Esophagus muscularis mucosa (tissue), 4 donors: ENCODE results near the gene CENPK. TPM values are rescaled to one million over a fixed set of nuclear protein-coding genes. Genes with fewer than 3 reads are reported as not detected.

Source experiments
- DNase-seq: peaks from one replicate; pipeline ENCODE4 v3.0.0-alpha.2; 2017; ENCODE audit errors: extremely low spot score
- H3K27ac ChIP-seq, 4 donors: fragments of 200-600 bp; sonication (generic); replicated peaks in 1 of 4; 1 replicate in 3 of 4; 2 replicates in 1 of 4; pipeline ENCODE4 v1.5.1; 2016 to 2019; ENCODE audit warnings: mild to moderate bottlenecking in 1 of 4
- H3K27me3 ChIP-seq, 4 donors: fragments of 200-600 bp; sonication (generic); one replicate each; pipeline versions ENCODE4 v1.5.1 to v1.6.0; 2016 to 2019
- H3K36me3 ChIP-seq, 4 donors: fragments of 200-600 bp; sonication (generic); one replicate each; pipeline ENCODE4 v1.5.1; 2016 to 2019
- H3K4me1 ChIP-seq, 4 donors: fragments of 200-600 bp; sonication (generic); one replicate each; pipeline ENCODE4 v1.5.1; 2016 to 2019
- H3K4me3 ChIP-seq, 4 donors: fragments of 200-600 bp; sonication (generic); 1 replicate in 2 of 4; 2 replicates in 2 of 4; pipeline ENCODE4 v1.5.1; 2016 to 2019; ENCODE audit warnings: mild to moderate bottlenecking in 4 of 4, moderate library complexity in 1 of 4
- H3K9me3 ChIP-seq, 4 donors: fragments of 200-600 bp; sonication (generic); 1 replicate in 3 of 4; 2 replicates in 1 of 4; pipeline ENCODE4 v1.5.1; 2016 to 2019
- CTCF ChIP-seq, 3 experiments: fragments of 200-600 bp in 2 of 3; fragments of 450-650 bp in 1 of 3; sonication (generic) in 2 of 3; IDR thresholded peaks; one replicate each; pipeline ENCODE4 v1.5.1; 2017 to 2019; ENCODE audit warnings: antibody characterized with exemption in 3 of 3, mild to moderate bottlenecking in 2 of 3, moderate library complexity in 1 of 3
- EP300 ChIP-seq: sonication (generic); formaldehyde crosslinking; IDR thresholded peaks from one replicate; pipeline ENCODE4 v1.6.1; 2017; ENCODE audit warnings: antibody characterized with exemption
- POLR2A ChIP-seq: fragments of 450-650 bp; IDR thresholded peaks from one replicate; pipeline ENCODE4 v1.6.1; 2017; ENCODE audit warnings: antibody characterized with exemption, moderate library complexity, mild to moderate bottlenecking, low read depth
- POLR2AphosphoS5 ChIP-seq, 2 donors: sonication (generic); formaldehyde crosslinking; IDR thresholded peaks; one replicate each; pipeline ENCODE4 v1.6.1; 2017; ENCODE audit warnings: antibody characterized with exemption in 2 of 2
- WGBS: methylation state at CpG from one replicate; pipeline ENCODE4 v1.1.5; 2018; 5-methylcytosine and 5-hydroxymethylcytosine counted together
- intact Hi-C: fragments of 100-400 bp; cut with DNase I; formaldehyde crosslinking; loops from one replicate; pipeline ENCODE4 v1.15.1; 2023
- total RNA-seq, 4 donors: library from RNA; depleted of rRNA; stranded (reverse); fragments of >200 nt; gene quantifications; one replicate each; pipeline versions ENCODE4 v1.1.0 to v1.2.1, GENCODE V29; 2016

Gene CENPK
- total RNA-seq, 4 donors from 2014 or later, result 0.57 to 1.2 TPM; not detected in 2

GRCh38 chr5:65546141-65546540 is 16.8 kb downstream of the CENPK start:
- TF ChIP-seq EP300 (no peak), POLR2AphosphoS5 (IDR thresholded peaks at IDR 0.05) (no peak), POLR2A (no peak), CTCF (IDR thresholded peaks at IDR 0.05) (no peak)
- Histone ChIP-seq H3K36me3 (no peaks in the 10 kb centered on the region), H3K27me3 (no peaks in the 10 kb centered on the region), H3K27ac (no peak overlapping the region), H3K9me3 (no peaks in the 10 kb centered on the region), H3K4me1 (no peaks in the 10 kb centered on the region), H3K4me3 (no peak overlapping the region)
- intact Hi-C loops, result no loop called here
- 92% methylated on average over 5 of the region's 5 CpGs for WGBS
- DNase-seq, result no peak

GRCh38 chr5:65544473-65544872 is 18.5 kb downstream of the CENPK start:
- intact Hi-C loops, result no loop called here
- Histone ChIP-seq H3K4me3 (no peak overlapping the region), H3K27ac (no peak overlapping the region), H3K36me3 (no peaks in the 10 kb centered on the region), H3K27me3 (no peaks in the 10 kb centered on the region), H3K4me1 (no peaks in the 10 kb centered on the region), H3K9me3 (no peaks in the 10 kb centered on the region)
- TF ChIP-seq POLR2A (no peak), POLR2AphosphoS5 (IDR thresholded peaks at IDR 0.05) (no peak), CTCF (IDR thresholded peaks at IDR 0.05) (no peak), EP300 (no peak)
- WGBS, result 97% methylated on average over 4 of the region's 4 CpGs
- DNase-seq, result no peak

- no peak for DNase-seq
- no peaks in the 10 kb centered on the region for H3K4me1 ChIP-seq
- H3K4me3 ChIP-seq, result no peak overlapping the region
- no peak overlapping the region for H3K27ac ChIP-seq
- H3K27me3 ChIP-seq, result no peaks in the 10 kb centered on the region
- H3K9me3 ChIP-seq, result no peaks in the 10 kb centered on the region
- intact Hi-C loops, result no loop called here
- H3K36me3 ChIP-seq, result no peaks in the 10 kb centered on the region
- TF ChIP-seq POLR2AphosphoS5 (IDR thresholded peaks at IDR 0.05), result no peak
- no peak for TF ChIP-seq EP300
Observed at GRCh38 chr5:65539827-65540226, 23.1 kb downstream of the CENPK start.

GRCh38 chr5:65535529-65535987 is 27.4 kb downstream of the CENPK start:
- no peaks in the 10 kb centered on the region for H3K27me3 ChIP-seq
- H3K27ac ChIP-seq, result no peak overlapping the region
- intact Hi-C loops, result no loop called here
- WGBS, result 95% methylated on average over 6 of the region's 6 CpGs
- no peak for DNase-seq
- TF ChIP-seq POLR2A (no peak), EP300 (no peak), CTCF (IDR thresholded peaks at IDR 0.05) (no peak)
- H3K9me3 ChIP-seq, result no peaks in the 10 kb centered on the region
- no peaks in the 10 kb centered on the region for H3K4me1 ChIP-seq
- no peak overlapping the region for H3K4me3 ChIP-seq
- H3K36me3 ChIP-seq, result no peaks in the 10 kb centered on the region

- intact Hi-C loops, result no loop called here
- no peak for TF ChIP-seq CTCF (IDR thresholded peaks at IDR 0.05)
- TF ChIP-seq POLR2A, result no peak
- TF ChIP-seq POLR2AphosphoS5 (IDR thresholded peaks at IDR 0.05), result no peak
- TF ChIP-seq EP300, result no peak
- no peaks in the 10 kb centered on the region for H3K9me3 ChIP-seq
- no peaks in the 10 kb centered on the region for H3K4me1 ChIP-seq
- H3K4me3 ChIP-seq, result no peak overlapping the region
- DNase-seq, result no peak
- H3K27me3 ChIP-seq, result no peaks in the 10 kb centered on the region
- no peak overlapping the region for H3K27ac ChIP-seq
- 96% methylated on average over 1 of the region's 1 CpG for WGBS
- no peaks in the 10 kb centered on the region for H3K36me3 ChIP-seq
Observed at GRCh38 chr5:65530904-65531303, 32.1 kb downstream of the CENPK start.
